Skeletal muscle tissue (tissue), 4 donors: ENCODE results near the gene HBG1. TPM values are rescaled to one million over a fixed set of nuclear protein-coding genes. Genes with fewer than 3 reads are reported as not detected.
"Not testable (repeated sequence)": the region's sequence is repeated elsewhere in the genome, so short reads cannot be mapped to it uniquely, and the experiment has no call there.

Experiments
- H3K27ac ChIP-seq: one replicate; pipeline ENCODE4 v1.7.0; 2013; ENCODE audit warnings: mild to moderate bottlenecking, low read depth, low read length, inconsistent platforms
- H3K27me3 ChIP-seq, 3 donors: one replicate each; pipeline ENCODE4 v1.7.0; 2013; ENCODE audit warnings: low read length in 3 of 3; ENCODE audit not compliant: control insufficient read depth in 3 of 3, insufficient read depth in 3 of 3
- H3K36me3 ChIP-seq, 3 donors: one replicate each; pipeline ENCODE4 v1.7.0; 2013; ENCODE audit warnings: low read length in 3 of 3; ENCODE audit not compliant: control insufficient read depth in 3 of 3, insufficient read depth in 3 of 3
- H3K4me1 ChIP-seq, 3 donors: one replicate each; pipeline ENCODE4 v1.7.0; 2013; ENCODE audit warnings: low read length in 3 of 3, mild to moderate bottlenecking in 3 of 3; ENCODE audit not compliant: control insufficient read depth in 3 of 3, insufficient read depth in 3 of 3
- H3K4me3 ChIP-seq, 3 donors: one replicate each; pipeline ENCODE4 v1.7.0; 2013; ENCODE audit warnings: low read length in 3 of 3
- H3K9ac ChIP-seq, 3 donors: one replicate each; pipeline ENCODE4 v1.7.0; 2013; ENCODE audit warnings: low read length in 3 of 3, mild to moderate bottlenecking in 3 of 3, moderate library complexity in 2 of 3, low read depth in 1 of 3
- H3K9me3 ChIP-seq, 3 donors: one replicate each; pipeline ENCODE4 v1.7.0; 2013; ENCODE audit warnings: low read length in 3 of 3; ENCODE audit not compliant: control insufficient read depth in 3 of 3
- total RNA-seq: library from RNA; depleted of rRNA; stranded (reverse); fragments of >200 nt; gene quantifications from one replicate; pipeline ENCODE4 v1.2.3, GENCODE V29; 2014
- donor health status: Osteomylitis.

HBG1 gene
- 24.5 TPM for total RNA-seq

GRCh38 chr11:5249807-5250396 is at the start of gene HBG1:
Gene HBG1, minus strand, starts transcription at chr11:5249857. Its CDS starts 53 bp downstream, at chr11:5249804.
- not testable (repeated sequence) for H3K27ac ChIP-seq, H3K36me3 ChIP-seq, H3K4me3 ChIP-seq, H3K9ac ChIP-seq, H3K9me3 ChIP-seq, H3K4me1 ChIP-seq, H3K27me3 ChIP-seq

GRCh38 chr11:5298451-5298850 is 48.8 kb upstream of the HBG1 start:
- Histone ChIP-seq H3K27ac (no peak overlapping the region), H3K9me3 (no peaks in the 10 kb centered on the region), H3K4me1 (no peaks in the 10 kb centered on the region), H3K36me3 (no peaks in the 10 kb centered on the region), H3K27me3 (no peaks in the 10 kb centered on the region), H3K9ac (no peak overlapping the region), H3K4me3 (no peak overlapping the region)

- Histone ChIP-seq H3K36me3 (no peaks in the 10 kb centered on the region), H3K27ac (no peak overlapping the region), H3K4me1 (no peaks in the 10 kb centered on the region), H3K4me3 (no peak overlapping the region), H3K9me3 (no peaks in the 10 kb centered on the region), H3K27me3 (no peaks in the 10 kb centered on the region), H3K9ac (no peak overlapping the region)
These were observed 48.2 kb upstream of the HBG1 start for GRCh38 chr11:5297721-5298323.

- not testable (repeated sequence) for H3K9ac ChIP-seq, H3K4me3 ChIP-seq, H3K4me1 ChIP-seq, H3K27me3 ChIP-seq, H3K27ac ChIP-seq, H3K36me3 ChIP-seq, H3K9me3 ChIP-seq
These were observed 44.8 kb upstream of the HBG1 start for GRCh38 chr11:5294342-5294995.

GRCh38 chr11:5293028-5293427 is 43.4 kb upstream of the HBG1 start:
- H3K9me3 ChIP-seq, result no peaks in the 10 kb centered on the region
- H3K4me1 ChIP-seq, result no peaks in the 10 kb centered on the region
- no peak overlapping the region for H3K27ac ChIP-seq
- H3K27me3 ChIP-seq, result no peaks in the 10 kb centered on the region
- no peak overlapping the region for H3K9ac ChIP-seq
- H3K4me3 ChIP-seq, result no peak overlapping the region
- H3K36me3 ChIP-seq, result no peaks in the 10 kb centered on the region

DNA sequence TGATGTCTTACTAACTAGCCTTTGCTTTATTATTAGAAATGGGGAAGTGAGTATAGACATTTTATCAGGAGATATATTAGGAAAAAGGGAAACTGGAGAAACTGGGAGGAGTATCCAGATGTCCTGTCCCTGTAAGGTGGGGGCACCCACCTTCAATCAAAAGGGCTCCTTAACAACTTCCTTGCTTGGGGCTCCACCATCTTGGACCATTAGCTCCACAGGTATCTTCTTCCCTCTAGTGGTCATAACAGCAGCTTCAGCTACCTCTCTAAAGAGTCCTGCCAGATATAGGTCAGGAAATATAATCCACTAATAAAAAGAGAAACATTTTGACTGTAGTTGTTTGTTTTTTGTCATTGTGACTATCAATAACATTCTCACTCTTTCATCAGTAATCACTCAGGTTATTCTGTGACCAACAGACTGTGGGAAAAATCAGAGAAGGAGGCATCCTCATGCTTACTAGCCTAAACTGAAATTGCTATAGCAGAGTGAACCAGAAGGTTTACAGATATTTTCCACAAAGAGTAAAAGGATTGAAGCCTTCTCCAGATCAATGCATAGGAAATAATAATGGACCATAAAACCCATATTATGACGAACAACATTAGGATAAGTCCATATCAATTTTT is 41.7 kb upstream of the HBG1 start:
- Histone ChIP-seq H3K4me1 (no peaks in the 10 kb centered on the region), H3K9ac (no peak overlapping the region), H3K36me3 (no peaks in the 10 kb centered on the region), H3K27me3 (no peaks in the 10 kb centered on the region), H3K27ac (no peak overlapping the region), H3K9me3 (no peaks in the 10 kb centered on the region), H3K4me3 (no peak overlapping the region)

DNA sequence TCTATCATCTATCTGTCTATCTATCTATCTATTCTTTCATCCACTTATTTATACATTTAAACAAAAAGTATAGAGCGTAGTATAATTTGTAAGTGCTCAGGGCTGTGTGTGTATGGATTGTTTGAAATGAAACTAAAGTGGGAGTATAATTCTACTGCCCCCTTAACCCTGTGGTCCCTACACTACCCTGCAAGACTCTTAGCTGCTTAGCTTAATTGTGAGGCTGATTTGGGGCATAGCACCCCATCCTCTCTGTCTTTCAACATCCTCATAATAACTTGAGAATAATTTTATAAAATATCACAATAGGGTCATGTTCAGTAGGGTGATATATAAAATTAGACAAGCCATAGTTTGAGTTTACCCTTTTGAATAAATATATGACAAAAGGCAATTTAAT is 40.4 kb upstream of the HBG1 start:
- no peaks in the 10 kb centered on the region for H3K36me3 ChIP-seq
- no peaks in the 10 kb centered on the region for H3K9me3 ChIP-seq
- no peaks in the 10 kb centered on the region for H3K4me1 ChIP-seq
- no peak overlapping the region for H3K9ac ChIP-seq
- H3K27me3 ChIP-seq, result no peaks in the 10 kb centered on the region
- H3K4me3 ChIP-seq, result no peak overlapping the region
- H3K27ac ChIP-seq, result no peak overlapping the region

GRCh38 chr11:5289696-5290095 is 40.0 kb upstream of the HBG1 start:
- H3K36me3 ChIP-seq, result no peaks in the 10 kb centered on the region
- no peak overlapping the region for H3K9ac ChIP-seq
- no peak overlapping the region for H3K27ac ChIP-seq
- no peaks in the 10 kb centered on the region for H3K9me3 ChIP-seq
- no peak overlapping the region for H3K4me3 ChIP-seq
- H3K27me3 ChIP-seq, result no peaks in the 10 kb centered on the region
- H3K4me1 ChIP-seq, result no peaks in the 10 kb centered on the region

GRCh38 chr11:5288906-5289550 is 39.4 kb upstream of the HBG1 start:
- no peaks in the 10 kb centered on the region for H3K36me3 ChIP-seq
- H3K27me3 ChIP-seq, result no peaks in the 10 kb centered on the region
- no peaks in the 10 kb centered on the region for H3K9me3 ChIP-seq
- H3K4me1 ChIP-seq, result no peaks in the 10 kb centered on the region
- no peak overlapping the region for H3K9ac ChIP-seq
- no peak overlapping the region for H3K4me3 ChIP-seq
- H3K27ac ChIP-seq, result no peak overlapping the region
